ENCODE measurements around the gene HNRNPUL2. TPM values are rescaled to one million over a fixed set of nuclear protein-coding genes. Genes with fewer than 3 reads are reported as not detected.
"Not testable (repeated sequence)": the region's sequence is repeated elsewhere in the genome, so short reads cannot be mapped to it uniquely, and the experiment has no call there.

The HNRNPUL2 gene
- total RNA-seq, 3 donors from 2014 or later = 45.3 to 49.4 (median 47.9) TPM

DNA sequence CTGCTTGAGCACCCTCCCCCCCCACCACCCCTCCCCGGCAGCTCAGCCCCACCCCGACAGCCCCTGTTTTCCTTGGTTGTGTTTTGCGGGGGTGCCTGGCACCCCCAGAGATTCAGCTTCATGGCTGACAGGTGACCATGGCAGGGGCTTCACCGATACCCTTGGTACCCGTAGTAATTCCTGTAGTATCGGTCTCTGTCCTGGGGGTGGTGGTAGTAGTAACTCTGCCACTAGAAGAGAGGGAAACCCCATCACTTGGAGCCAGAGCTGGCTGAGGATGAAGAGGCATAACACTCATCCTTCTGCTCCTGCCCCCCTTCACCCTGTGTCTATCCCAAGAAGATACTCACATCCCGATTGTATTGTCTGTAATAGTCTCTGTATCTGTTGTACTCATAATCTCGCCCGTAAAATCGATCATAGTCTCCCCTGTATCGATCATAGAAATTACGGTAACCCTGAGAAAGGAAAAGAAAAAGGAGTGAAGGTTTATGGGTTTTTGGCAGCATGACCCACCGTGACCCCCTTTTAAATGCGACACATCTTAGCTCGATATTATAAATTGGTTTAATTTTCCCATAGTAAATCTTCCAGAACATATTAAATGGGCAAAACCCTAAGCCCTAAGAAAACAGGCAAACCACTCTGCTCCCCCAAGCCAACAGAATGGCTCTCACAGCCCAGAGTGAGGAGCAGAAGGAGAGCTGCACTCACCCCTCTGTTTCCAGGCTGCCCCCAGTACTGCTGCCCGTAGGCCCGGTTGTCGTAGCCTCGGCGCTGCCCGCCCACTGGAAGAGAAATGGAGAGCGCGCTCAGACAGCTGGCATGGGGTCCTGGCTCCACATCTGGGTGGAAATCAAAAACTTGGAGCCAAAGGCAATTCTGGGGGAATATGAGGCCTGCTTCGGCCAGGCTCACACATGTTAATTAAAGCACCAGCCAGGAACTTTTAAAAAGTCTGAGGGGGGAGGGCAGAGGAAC is 11.8 kb downstream of the HNRNPUL2 start:
- H3K9me3 Mint-ChIP-seq = no peaks in the 10 kb centered on the region
- peaks cover 57% of the 10 kb centered on the region for H3K36me3 Mint-ChIP-seq (ENCODE audit: insufficient read depth)
- H3K4me3 Mint-ChIP-seq = no peak overlapping the region
- DNase-seq (no peak), ATAC-seq (no peak)
- peaks cover 38% of the 10 kb centered on the region for H3K4me1 Mint-ChIP-seq (ENCODE audit: low read depth)
- H3K27me3 Mint-ChIP-seq (ENCODE audit: low read depth) = no peaks in the 10 kb centered on the region

GRCh38 chr11:62713343-62713742 is 13.9 kb downstream of the HNRNPUL2 start:
- Mint-ChIP-seq H3K27me3 (ENCODE audit: low read depth) (no peaks in the 10 kb centered on the region), H3K9me3 (no peaks in the 10 kb centered on the region), H3K4me1 (ENCODE audit: low read depth) (peaks cover 52% of the 10 kb centered on the region), H3K4me3 (no peak overlapping the region), H3K36me3 (ENCODE audit: insufficient read depth) (peaks cover 55% of the 10 kb centered on the region)
- ATAC-seq (no peak), DNase-seq (no peak)

DNA sequence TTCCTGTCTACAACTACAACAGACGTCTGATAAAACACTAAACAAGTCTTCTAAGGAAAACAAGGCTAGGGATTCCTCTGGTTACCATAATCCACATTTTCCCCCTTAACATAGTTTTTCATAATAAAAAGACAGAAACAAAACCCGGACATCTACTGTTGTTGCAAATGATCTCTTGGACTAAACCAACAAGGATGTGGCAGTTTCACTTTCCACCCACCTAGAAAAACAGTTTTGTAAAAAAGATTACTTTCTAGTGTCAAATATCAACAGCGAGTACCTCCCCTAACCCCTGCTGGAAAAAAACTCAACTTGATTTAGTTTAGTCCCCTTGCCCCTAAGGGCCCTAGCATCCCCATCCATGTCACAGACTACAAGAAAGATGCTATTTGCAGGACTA is 14.4 kb downstream of the HNRNPUL2 start:
- Mint-ChIP-seq H3K27me3 (ENCODE audit: low read depth) (no peaks in the 10 kb centered on the region), H3K4me1 (ENCODE audit: low read depth) (peaks cover 52% of the 10 kb centered on the region), H3K36me3 (ENCODE audit: insufficient read depth) (peaks cover 51% of the 10 kb centered on the region), H3K9me3 (no peaks in the 10 kb centered on the region), H3K4me3 (no peak overlapping the region)
- no peak for ATAC-seq
- no peak for DNase-seq

DNA sequence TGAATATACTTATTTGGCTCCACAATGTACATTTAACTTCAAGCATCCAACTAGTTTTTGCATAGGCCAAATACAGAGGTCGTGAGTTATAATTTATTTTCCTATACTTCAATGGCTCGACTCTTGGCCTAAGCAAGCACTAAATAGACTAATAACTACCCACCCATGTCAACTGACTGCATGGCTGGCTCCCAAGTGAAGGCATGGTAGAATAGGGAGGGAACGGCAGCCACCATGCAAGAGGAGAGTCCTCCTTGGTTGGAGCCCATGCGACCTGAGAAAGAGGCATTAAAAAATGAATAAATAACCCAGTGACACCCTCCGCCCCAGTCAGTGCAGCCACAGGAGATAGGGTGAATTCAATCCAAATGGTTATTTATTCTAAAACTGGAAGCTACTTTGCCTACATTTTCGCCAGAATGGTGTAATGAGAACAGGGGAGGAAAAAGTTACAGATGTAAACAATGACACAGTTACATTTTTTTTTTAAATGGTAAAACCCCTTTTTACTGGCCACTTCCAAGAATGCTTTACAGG is 14.9 kb downstream of the HNRNPUL2 start:
- H3K9me3 Mint-ChIP-seq = no peaks in the 10 kb centered on the region
- ATAC-seq = no peak
- no peaks in the 10 kb centered on the region for H3K27me3 Mint-ChIP-seq (ENCODE audit: low read depth)
- H3K4me3 Mint-ChIP-seq = no peak overlapping the region
- peaks cover 47% of the 10 kb centered on the region for H3K36me3 Mint-ChIP-seq (ENCODE audit: insufficient read depth)
- peaks cover 53% of the 10 kb centered on the region for H3K4me1 Mint-ChIP-seq (ENCODE audit: low read depth)
- no peak for DNase-seq

- H3K9me3 Mint-ChIP-seq = no peaks in the 10 kb centered on the region
- ATAC-seq (no peak), DNase-seq (peak; percentile 14)
- H3K4me1 Mint-ChIP-seq (ENCODE audit: low read depth) = peaks cover 71% of the 10 kb centered on the region
- peaks cover 28% of the 10 kb centered on the region for H3K36me3 Mint-ChIP-seq (ENCODE audit: insufficient read depth)
- H3K4me3 Mint-ChIP-seq = peak overlapping the region; percentile 94
- no peaks in the 10 kb centered on the region for H3K27me3 Mint-ChIP-seq (ENCODE audit: low read depth)
These were observed 17.3 kb downstream of the HNRNPUL2 start for GRCh38 chr11:62710001-62710345.

DNA sequence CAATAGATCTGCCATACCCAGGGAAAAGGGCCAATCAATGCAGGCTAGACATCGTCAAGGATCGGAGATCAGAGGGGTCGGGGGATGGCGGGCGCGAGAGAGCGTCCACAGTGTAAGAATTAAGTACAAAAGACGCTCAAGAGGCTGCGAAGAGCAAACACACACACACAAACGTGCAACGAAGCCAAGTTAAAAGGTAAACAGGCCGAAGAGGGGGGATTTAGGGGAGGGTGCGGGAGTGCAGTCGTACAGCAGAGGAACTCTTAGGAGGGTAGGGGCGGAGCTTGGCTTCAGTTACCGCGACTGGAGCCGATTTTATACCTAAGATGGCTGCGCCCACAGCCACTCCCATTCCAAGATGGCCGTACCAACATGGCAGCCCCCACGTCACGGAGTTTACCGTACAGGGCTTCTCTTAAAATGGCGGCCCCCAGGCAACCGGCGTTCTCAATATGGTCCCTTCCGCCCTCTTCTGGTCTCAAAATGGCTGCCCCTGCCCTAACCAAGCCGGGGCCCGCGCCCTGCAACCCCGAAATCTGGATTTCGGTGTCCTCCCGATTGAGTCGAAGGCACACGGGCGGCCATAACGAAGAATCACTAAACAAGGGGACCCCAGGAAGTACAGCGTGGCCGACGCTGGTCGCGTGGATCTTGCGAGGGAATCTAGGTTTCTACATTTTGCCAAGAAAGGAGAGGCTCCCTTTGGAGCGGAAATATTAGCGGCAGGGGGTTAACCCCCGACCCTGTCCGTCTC is 17.8 kb downstream of the HNRNPUL2 start:
- H3K4me1 Mint-ChIP-seq (ENCODE audit: low read depth) = peaks cover 70% of the 10 kb centered on the region
- no peaks in the 10 kb centered on the region for H3K9me3 Mint-ChIP-seq
- peaks cover 28% of the 10 kb centered on the region for H3K36me3 Mint-ChIP-seq (ENCODE audit: insufficient read depth)
- ATAC-seq (peak; percentile 83 to 84), DNase-seq (peak; percentile 95)
- H3K4me3 Mint-ChIP-seq = peak overlapping the region; percentile 94
- no peaks in the 10 kb centered on the region for H3K27me3 Mint-ChIP-seq (ENCODE audit: low read depth)

GRCh38 chr11:62708793-62709192 is 18.5 kb downstream of the HNRNPUL2 start:
- Mint-ChIP-seq H3K9me3 (no peaks in the 10 kb centered on the region), H3K36me3 (ENCODE audit: insufficient read depth) (peaks cover 23% of the 10 kb centered on the region), H3K4me3 (peak overlapping the region; percentile 94), H3K27me3 (ENCODE audit: low read depth) (no peaks in the 10 kb centered on the region), H3K4me1 (ENCODE audit: low read depth) (peaks cover 67% of the 10 kb centered on the region)
- ATAC-seq (peak; percentile 24 to 27), DNase-seq (peak; percentile 35)

- peaks cover 19% of the 10 kb centered on the region for H3K36me3 Mint-ChIP-seq (ENCODE audit: insufficient read depth)
- no peak for ATAC-seq
- no peak for DNase-seq
- no peaks in the 10 kb centered on the region for H3K9me3 Mint-ChIP-seq
- H3K4me3 Mint-ChIP-seq = peak overlapping the region; percentile 94
- H3K27me3 Mint-ChIP-seq (ENCODE audit: low read depth) = no peaks in the 10 kb centered on the region
- peaks cover 63% of the 10 kb centered on the region for H3K4me1 Mint-ChIP-seq (ENCODE audit: low read depth)
These were observed 18.9 kb downstream of the HNRNPUL2 start for GRCh38 chr11:62708392-62708791.

GRCh38 chr11:62707277-62707861 is 19.9 kb downstream of the HNRNPUL2 start, which contains the start of the genes BSCL2 and GNG3:
BSCL2 (minus strand) TSS chr11:62707424; CDS start chr11:62707195, 229 bp downstream.
GNG3 (plus strand) TSS chr11:62707676; CDS start chr11:62708296, 620 bp downstream.
- ATAC-seq (no peak), DNase-seq (no peak)
- Mint-ChIP-seq H3K9me3 (no peaks in the 10 kb centered on the region), H3K27me3 (ENCODE audit: low read depth) (no peaks in the 10 kb centered on the region), H3K4me1 (ENCODE audit: low read depth) (peaks cover 53% of the 10 kb centered on the region), H3K36me3 (ENCODE audit: insufficient read depth) (peaks cover 18% of the 10 kb centered on the region), H3K4me3 (peak within 1 kb of the TSS; percentile 94)

DNA sequence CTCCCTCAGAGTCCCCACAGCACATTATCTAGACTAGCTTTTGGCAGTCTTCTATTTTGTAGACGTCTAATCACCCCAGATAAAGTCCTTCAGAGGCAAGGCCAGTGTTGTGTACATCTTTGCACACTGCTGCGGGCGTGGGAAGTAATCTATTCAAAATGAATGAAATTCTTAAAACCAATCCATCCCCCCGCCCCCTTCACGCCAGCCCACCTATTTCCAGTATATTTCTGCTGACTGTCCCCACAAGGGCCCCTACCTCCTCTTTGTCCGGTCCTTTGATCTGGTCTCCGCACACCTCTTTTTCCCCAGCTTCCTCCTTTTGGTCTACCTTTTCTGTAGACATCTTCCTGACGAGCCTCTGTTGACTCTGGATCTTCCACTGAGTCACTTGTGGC is 20.4 kb downstream of the HNRNPUL2 start:
- H3K4me3 Mint-ChIP-seq = peak overlapping the region; percentile 90
- no peaks in the 10 kb centered on the region for H3K9me3 Mint-ChIP-seq
- H3K36me3 Mint-ChIP-seq (ENCODE audit: insufficient read depth) = peaks cover 16% of the 10 kb centered on the region
- H3K4me1 Mint-ChIP-seq (ENCODE audit: low read depth) = peaks cover 49% of the 10 kb centered on the region
- no peaks in the 10 kb centered on the region for H3K27me3 Mint-ChIP-seq (ENCODE audit: low read depth)
- ATAC-seq (no peak), DNase-seq (no peak)

GRCh38 chr11:62705880-62706849 is 21.1 kb downstream of the HNRNPUL2 start:
- peak; percentile 95 for DNase-seq
- Mint-ChIP-seq H3K4me3 (peak overlapping the region; percentile 90), H3K4me1 (ENCODE audit: low read depth) (peaks cover 49% of the 10 kb centered on the region), H3K36me3 (ENCODE audit: insufficient read depth) (peaks cover 16% of the 10 kb centered on the region), H3K9me3 (no peaks in the 10 kb centered on the region), H3K27me3 (ENCODE audit: low read depth) (no peaks in the 10 kb centered on the region)
- peak; percentile 77 to 78 for ATAC-seq

DNA sequence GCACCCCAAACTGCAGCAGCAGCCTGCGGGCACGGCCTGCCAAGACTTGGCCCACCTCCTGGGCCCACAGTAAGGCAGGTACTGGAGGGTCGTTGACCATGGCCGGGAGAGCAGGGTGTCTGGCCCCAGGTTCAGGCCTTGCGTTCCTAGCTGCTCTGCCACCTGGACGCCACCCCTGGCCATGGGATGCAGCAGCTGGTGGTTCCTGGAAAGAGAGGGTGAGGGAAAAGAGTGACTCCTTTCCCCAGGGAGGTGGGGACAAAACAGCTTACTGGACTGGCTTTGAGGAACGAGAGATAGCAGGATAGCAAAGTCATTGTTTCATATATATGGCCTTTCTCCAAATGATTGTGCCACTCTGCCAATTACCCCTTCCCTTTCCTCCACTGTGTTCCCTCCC is 21.8 kb downstream of the HNRNPUL2 start:
- DNase-seq (no peak), ATAC-seq (no peak)
- peaks cover 11% of the 10 kb centered on the region for H3K36me3 Mint-ChIP-seq (ENCODE audit: insufficient read depth)
- H3K4me1 Mint-ChIP-seq (ENCODE audit: low read depth) = peaks cover 45% of the 10 kb centered on the region
- no peaks in the 10 kb centered on the region for H3K9me3 Mint-ChIP-seq
- peak overlapping the region; percentile 90 for H3K4me3 Mint-ChIP-seq
- no peaks in the 10 kb centered on the region for H3K27me3 Mint-ChIP-seq (ENCODE audit: low read depth)

GRCh38 chr11:62703921-62704320 is 23.3 kb downstream of the HNRNPUL2 start:
- not testable (repeated sequence) for H3K27me3 Mint-ChIP-seq (ENCODE audit: low read depth); ATAC-seq; H3K36me3 Mint-ChIP-seq (ENCODE audit: insufficient read depth); H3K4me3 Mint-ChIP-seq; DNase-seq; H3K9me3 Mint-ChIP-seq
- H3K4me1 Mint-ChIP-seq (ENCODE audit: low read depth) = peaks cover 32% of the 10 kb centered on the region

Measured in activated T-cell treated with anti-CD3 and anti-CD28 coated beads, Interleukin-2, amount 50 U/mL, for 4 hours (primary cell).